ENCODE results near the gene ZIC4.

DNA sequence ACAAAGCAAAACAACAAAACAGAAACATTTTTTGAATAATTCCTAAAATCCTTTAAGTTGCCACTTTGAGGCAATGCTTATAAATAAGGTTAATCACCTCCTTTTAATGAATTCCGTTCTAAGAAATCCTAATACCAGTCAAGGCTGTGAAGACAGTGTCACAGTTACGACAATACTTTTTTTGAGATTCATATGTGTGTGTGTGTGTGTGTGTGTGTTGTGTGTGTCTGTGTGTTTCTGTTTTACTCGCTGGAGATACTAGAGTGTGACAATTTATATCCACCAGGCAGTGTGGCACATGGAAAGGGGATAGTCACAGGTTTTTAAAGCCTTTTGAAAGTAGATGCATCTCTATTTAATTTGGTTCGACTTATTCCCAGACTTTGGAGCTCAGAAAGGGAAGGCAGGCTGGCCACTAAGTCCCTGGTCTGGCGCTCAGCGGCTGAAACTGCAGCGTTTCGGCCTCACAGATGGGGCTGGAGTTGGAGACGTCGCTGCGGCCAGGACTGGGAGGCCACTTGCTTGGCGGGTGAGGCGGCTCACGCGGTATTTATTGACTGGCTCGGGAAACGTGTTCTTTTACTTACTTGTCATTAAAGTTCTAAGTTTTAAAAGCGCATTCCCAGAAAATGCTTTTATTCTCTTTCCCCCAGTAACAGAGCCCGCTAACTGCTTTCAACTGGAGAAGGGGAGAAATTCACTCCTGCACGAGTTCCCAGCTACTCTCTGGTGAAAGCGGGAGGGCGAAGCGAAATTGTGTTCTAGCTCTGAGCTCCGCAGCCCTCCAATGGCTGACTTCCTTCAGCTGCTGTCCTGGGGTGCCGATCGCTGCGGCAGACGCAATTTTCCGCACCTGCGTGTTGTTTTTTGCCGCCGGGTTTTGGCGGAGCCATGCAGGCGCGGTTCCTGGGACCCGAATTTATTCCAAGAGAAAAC lies 16.5 kb upstream of the ZIC4 start:
- TF ChIP-seq, protein P1, sequence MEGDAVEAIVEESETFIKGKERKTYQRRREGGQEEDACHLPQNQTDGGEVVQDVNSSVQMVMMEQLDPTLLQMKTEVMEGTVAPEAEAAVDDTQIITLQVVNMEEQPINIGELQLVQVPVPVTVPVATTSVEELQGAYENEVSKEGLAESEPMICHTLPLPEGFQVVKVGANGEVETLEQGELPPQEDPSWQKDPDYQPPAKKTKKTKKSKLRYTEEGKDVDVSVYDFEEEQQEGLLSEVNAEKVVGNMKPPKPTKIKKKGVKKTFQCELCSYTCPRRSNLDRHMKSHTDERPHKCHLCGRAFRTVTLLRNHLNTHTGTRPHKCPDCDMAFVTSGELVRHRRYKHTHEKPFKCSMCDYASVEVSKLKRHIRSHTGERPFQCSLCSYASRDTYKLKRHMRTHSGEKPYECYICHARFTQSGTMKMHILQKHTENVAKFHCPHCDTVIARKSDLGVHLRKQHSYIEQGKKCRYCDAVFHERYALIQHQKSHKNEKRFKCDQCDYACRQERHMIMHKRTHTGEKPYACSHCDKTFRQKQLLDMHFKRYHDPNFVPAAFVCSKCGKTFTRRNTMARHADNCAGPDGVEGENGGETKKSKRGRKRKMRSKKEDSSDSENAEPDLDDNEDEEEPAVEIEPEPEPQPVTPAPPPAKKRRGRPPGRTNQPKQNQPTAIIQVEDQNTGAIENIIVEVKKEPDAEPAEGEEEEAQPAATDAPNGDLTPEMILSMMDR (conservative IDR thresholded peaks at IDR 0.05; ENCODE audit: low read depth in 2 of 2): no peak
- TF ChIP-seq POLR2AphosphoS5 (IDR thresholded peaks at IDR 0.05; ENCODE audit: low read depth) (no peak), CREB1 (CRISPR knock-in tag; IDR thresholded peaks at IDR 0.05; ENCODE audit: low read depth) (no peak), EZH2 (IDR thresholded peaks at IDR 0.05; ENCODE audit: low read depth, unreplicated experiment) (peak; percentile 86), JUNB (IDR thresholded peaks at IDR 0.05; ENCODE audit: unreplicated experiment) (no peak), ZNF114 (CRISPR knock-in tag; IDR thresholded peaks at IDR 0.05) (no peak), EZH2phosphoT487 (IDR thresholded peaks at IDR 0.05; ENCODE audit: unreplicated experiment) (peak; percentile 66), STAT1 (IDR thresholded peaks at IDR 0.05; ENCODE audit: unreplicated experiment) (no peak), NANOG (IDR thresholded peaks at IDR 0.05; ENCODE audit: borderline replicate concordance) (no peak), ZNF331 (CRISPR knock-in tag; IDR thresholded peaks at IDR 0.05; ENCODE audit: low read depth) (no peak)
- TF ChIP-seq, protein P2, sequence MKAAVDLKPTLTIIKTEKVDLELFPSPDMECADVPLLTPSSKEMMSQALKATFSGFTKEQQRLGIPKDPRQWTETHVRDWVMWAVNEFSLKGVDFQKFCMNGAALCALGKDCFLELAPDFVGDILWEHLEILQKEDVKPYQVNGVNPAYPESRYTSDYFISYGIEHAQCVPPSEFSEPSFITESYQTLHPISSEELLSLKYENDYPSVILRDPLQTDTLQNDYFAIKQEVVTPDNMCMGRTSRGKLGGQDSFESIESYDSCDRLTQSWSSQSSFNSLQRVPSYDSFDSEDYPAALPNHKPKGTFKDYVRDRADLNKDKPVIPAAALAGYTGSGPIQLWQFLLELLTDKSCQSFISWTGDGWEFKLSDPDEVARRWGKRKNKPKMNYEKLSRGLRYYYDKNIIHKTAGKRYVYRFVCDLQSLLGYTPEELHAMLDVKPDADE (IDR thresholded peaks at IDR 0.05): no peak
- TF ChIP-seq, protein P3, sequence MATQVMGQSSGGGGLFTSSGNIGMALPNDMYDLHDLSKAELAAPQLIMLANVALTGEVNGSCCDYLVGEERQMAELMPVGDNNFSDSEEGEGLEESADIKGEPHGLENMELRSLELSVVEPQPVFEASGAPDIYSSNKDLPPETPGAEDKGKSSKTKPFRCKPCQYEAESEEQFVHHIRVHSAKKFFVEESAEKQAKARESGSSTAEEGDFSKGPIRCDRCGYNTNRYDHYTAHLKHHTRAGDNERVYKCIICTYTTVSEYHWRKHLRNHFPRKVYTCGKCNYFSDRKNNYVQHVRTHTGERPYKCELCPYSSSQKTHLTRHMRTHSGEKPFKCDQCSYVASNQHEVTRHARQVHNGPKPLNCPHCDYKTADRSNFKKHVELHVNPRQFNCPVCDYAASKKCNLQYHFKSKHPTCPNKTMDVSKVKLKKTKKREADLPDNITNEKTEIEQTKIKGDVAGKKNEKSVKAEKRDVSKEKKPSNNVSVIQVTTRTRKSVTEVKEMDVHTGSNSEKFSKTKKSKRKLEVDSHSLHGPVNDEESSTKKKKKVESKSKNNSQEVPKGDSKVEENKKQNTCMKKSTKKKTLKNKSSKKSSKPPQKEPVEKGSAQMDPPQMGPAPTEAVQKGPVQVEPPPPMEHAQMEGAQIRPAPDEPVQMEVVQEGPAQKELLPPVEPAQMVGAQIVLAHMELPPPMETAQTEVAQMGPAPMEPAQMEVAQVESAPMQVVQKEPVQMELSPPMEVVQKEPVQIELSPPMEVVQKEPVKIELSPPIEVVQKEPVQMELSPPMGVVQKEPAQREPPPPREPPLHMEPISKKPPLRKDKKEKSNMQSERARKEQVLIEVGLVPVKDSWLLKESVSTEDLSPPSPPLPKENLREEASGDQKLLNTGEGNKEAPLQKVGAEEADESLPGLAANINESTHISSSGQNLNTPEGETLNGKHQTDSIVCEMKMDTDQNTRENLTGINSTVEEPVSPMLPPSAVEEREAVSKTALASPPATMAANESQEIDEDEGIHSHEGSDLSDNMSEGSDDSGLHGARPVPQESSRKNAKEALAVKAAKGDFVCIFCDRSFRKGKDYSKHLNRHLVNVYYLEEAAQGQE (IDR thresholded peaks at IDR 0.05; ENCODE audit: unreplicated experiment): no peak

Measured in GM23338 (cell line).